ENCODE measurements around the gene MEIKIN.

The MEIKIN gene

GRCh38 chr5:131966551-131966950, 21.1 kb upstream of the MEIKIN start:
- TF ChIP-seq SP1 (IDR thresholded peaks at IDR 0.05) (no peak), SUZ12 (IDR thresholded peaks at IDR 0.05) (no peak), FOXK2 (IDR thresholded peaks at IDR 0.05) (no peak), TARDBP (IDR thresholded peaks at IDR 0.05) (no peak), HDGF (IDR thresholded peaks at IDR 0.05; ENCODE audit: borderline replicate concordance) (no peak), CTBP1 (IDR thresholded peaks at IDR 0.05; ENCODE audit: borderline replicate concordance) (no peak), ARNT (IDR thresholded peaks at IDR 0.05) (no peak), FOXA1 (IDR thresholded peaks at IDR 0.05) (no peak), NFRKB (IDR thresholded peaks at IDR 0.05) (no peak), ZNF384 (IDR thresholded peaks at IDR 0.05) (no peak), LEF1 (IDR thresholded peaks at IDR 0.05; ENCODE audit: borderline replicate concordance) (no peak), ELF4 (IDR thresholded peaks at IDR 0.05) (no peak), BHLHE40 (IDR thresholded peaks at IDR 0.05; ENCODE audit: borderline replicate concordance) (no peak)
- no peak for DNase-seq (ENCODE audit: extremely low spot score)
- ChIA-PET POLR2A (no interaction called here), CTCF (no interaction called here)

- CTCF ChIA-PET: no interaction called here
- TF ChIP-seq ARNT (IDR thresholded peaks at IDR 0.05) (no peak), NFRKB (IDR thresholded peaks at IDR 0.05) (no peak), ELF4 (IDR thresholded peaks at IDR 0.05) (no peak), SUZ12 (IDR thresholded peaks at IDR 0.05) (no peak), TARDBP (IDR thresholded peaks at IDR 0.05) (no peak), HDGF (IDR thresholded peaks at IDR 0.05; ENCODE audit: borderline replicate concordance) (no peak), FOXK2 (IDR thresholded peaks at IDR 0.05) (no peak), BHLHE40 (IDR thresholded peaks at IDR 0.05; ENCODE audit: borderline replicate concordance) (no peak), FOXA1 (IDR thresholded peaks at IDR 0.05) (no peak), ZNF384 (IDR thresholded peaks at IDR 0.05) (no peak), FOXM1 (IDR thresholded peaks at IDR 0.05; ENCODE audit: borderline replicate concordance) (no peak), LEF1 (IDR thresholded peaks at IDR 0.05; ENCODE audit: borderline replicate concordance) (no peak), SP1 (IDR thresholded peaks at IDR 0.05) (no peak), L3MBTL2 (conservative IDR thresholded peaks at IDR 0.05) (no peak), CTBP1 (IDR thresholded peaks at IDR 0.05; ENCODE audit: borderline replicate concordance) (no peak), PKNOX1 (IDR thresholded peaks at IDR 0.05) (no peak)
- no peak for DNase-seq (ENCODE audit: extremely low spot score)
- POLR2A ChIA-PET: no interaction called here
Observed at GRCh38 chr5:131965826-131966415, 20.5 kb upstream of the MEIKIN start.

GRCh38 chr5:131959906-131960305, 14.4 kb upstream of the MEIKIN start:
- no peak for TF ChIP-seq SUZ12 (IDR thresholded peaks at IDR 0.05)
- no peak for TF ChIP-seq FOXK2 (IDR thresholded peaks at IDR 0.05)
- TF ChIP-seq BHLHE40 (IDR thresholded peaks at IDR 0.05; ENCODE audit: borderline replicate concordance): no peak
- no peak for TF ChIP-seq NFRKB (IDR thresholded peaks at IDR 0.05)
- TF ChIP-seq PKNOX1 (IDR thresholded peaks at IDR 0.05): no peak
- ChIA-PET CTCF (no interaction called here), POLR2A (no interaction called here)
- DNase-seq (ENCODE audit: extremely low spot score): no peak

- TF ChIP-seq FOXM1 (IDR thresholded peaks at IDR 0.05; ENCODE audit: borderline replicate concordance) (no peak), L3MBTL2 (conservative IDR thresholded peaks at IDR 0.05) (no peak), FOXA1 (IDR thresholded peaks at IDR 0.05) (no peak), CTBP1 (IDR thresholded peaks at IDR 0.05; ENCODE audit: borderline replicate concordance) (no peak), ELF4 (IDR thresholded peaks at IDR 0.05) (no peak), ARNT (IDR thresholded peaks at IDR 0.05) (no peak), NFRKB (IDR thresholded peaks at IDR 0.05) (no peak), TARDBP (IDR thresholded peaks at IDR 0.05) (no peak), FOXK2 (IDR thresholded peaks at IDR 0.05) (no peak), LEF1 (IDR thresholded peaks at IDR 0.05; ENCODE audit: borderline replicate concordance) (no peak), SP1 (IDR thresholded peaks at IDR 0.05) (no peak), BHLHE40 (IDR thresholded peaks at IDR 0.05; ENCODE audit: borderline replicate concordance) (no peak), ZNF384 (IDR thresholded peaks at IDR 0.05) (no peak), SUZ12 (IDR thresholded peaks at IDR 0.05) (no peak)
- ChIA-PET POLR2A (no interaction called here), CTCF (no interaction called here)
- no peak for DNase-seq (ENCODE audit: extremely low spot score)
Observed at GRCh38 chr5:131959136-131959535, 13.7 kb upstream of the MEIKIN start.

- no peak for DNase-seq (ENCODE audit: extremely low spot score)
- ChIA-PET CTCF (no interaction called here), POLR2A (no interaction called here)
- no peak for TF ChIP-seq FOXA1 (IDR thresholded peaks at IDR 0.05)
- TF ChIP-seq BHLHE40 (IDR thresholded peaks at IDR 0.05; ENCODE audit: borderline replicate concordance): no peak
- no peak for TF ChIP-seq PKNOX1 (IDR thresholded peaks at IDR 0.05)
- TF ChIP-seq ELF4 (IDR thresholded peaks at IDR 0.05): no peak
- TF ChIP-seq L3MBTL2 (conservative IDR thresholded peaks at IDR 0.05): no peak
- no peak for TF ChIP-seq TARDBP (IDR thresholded peaks at IDR 0.05)
- TF ChIP-seq SUZ12 (IDR thresholded peaks at IDR 0.05): no peak
- TF ChIP-seq CTBP1 (IDR thresholded peaks at IDR 0.05; ENCODE audit: borderline replicate concordance): no peak
Observed at GRCh38 chr5:131957721-131958441, 12.4 kb upstream of the MEIKIN start.

GRCh38 chr5:131953969-131954368, 8.5 kb upstream of the MEIKIN start:
- TF ChIP-seq ZNF384 (IDR thresholded peaks at IDR 0.05): no peak
- TF ChIP-seq SP1 (IDR thresholded peaks at IDR 0.05): no peak
- no peak for TF ChIP-seq L3MBTL2 (conservative IDR thresholded peaks at IDR 0.05)
- TF ChIP-seq SUZ12 (IDR thresholded peaks at IDR 0.05): no peak
- ChIA-PET POLR2A (no interaction called here), CTCF (no interaction called here)
- DNase-seq (ENCODE audit: extremely low spot score): no peak

Measured in HEK293T (cell line).